GM12878 (cell line): ENCODE data around the gene VSTM4. TPM values are rescaled to one million over a fixed set of nuclear protein-coding genes. Genes with fewer than 3 reads are reported as not detected.

Experiments used
- BACH1 ChIP-seq: fragments of 450-650 bp; IDR thresholded peaks from 2 replicates; pipeline ENCODE4 v1.6.1; 2017; ENCODE audit warnings: mild to moderate bottlenecking, borderline replicate concordance
- CEBPB ChIP-seq, 2 experiments: fragments of 150-350 bp in 1 of 2; IDR thresholded peaks; 2 replicates each; pipeline ENCODE4 v1.6.1; 2012 to 2014; ENCODE audit warnings: low read depth in 2 of 2, low read length in 2 of 2, borderline replicate concordance in 1 of 2, inconsistent platforms in 1 of 2
- FOXM1 ChIP-seq: IDR thresholded peaks from 2 replicates; pipeline ENCODE4 v1.6.1; 2012; ENCODE audit warnings: low read depth, mild to moderate bottlenecking, inconsistent platforms, low read length, moderate library complexity
- HDGF ChIP-seq: fragments of 450-650 bp; IDR thresholded peaks from 2 replicates; pipeline ENCODE4 v1.6.1; 2016; ENCODE audit warnings: antibody characterized with exemption
- SPI1 ChIP-seq: IDR thresholded peaks from 2 replicates; pipeline ENCODE4 v1.6.1; 2011; ENCODE audit warnings: low read depth, mild to moderate bottlenecking, low read length, moderate library complexity, borderline replicate concordance; ENCODE audit not compliant: insufficient read depth
- ZNF384 ChIP-seq: IDR thresholded peaks from 2 replicates; pipeline ENCODE4 v1.6.1; 2012; ENCODE audit warnings: low read depth, mild to moderate bottlenecking, low read length, improper control_type of control experiment, borderline replicate concordance
- polyA plus RNA-seq, 11 experiments: library from polyadenylated mRNA; depleted of rRNA in 4 of 11; unstranded in 6 of 11; stranded (reverse) in 5 of 11; fragments of >200 nt; fragmentation: Nextera tagmentation in 4 of 11; fragmentation: Illumina TruSeq in 1 of 11; extraction: Ambion mirVana in 4 of 11; extraction: Trizol in 1 of 11; gene quantifications; 1 replicate in 1 of 11; 2 replicates in 10 of 11; pipeline versions ENCODE4 v1.2.1 to v1.2.3, GENCODE V29; 2011 to 2016; ENCODE audit warnings: inconsistent platforms in 2 of 11, missing spikeins in 2 of 11, low read depth in 1 of 11
- total RNA-seq, 4 experiments: library from RNA; depleted of rRNA in 3 of 4; stranded (reverse); fragments of >200 nt in 3 of 4; fragmentation: Illumina TruSeq in 1 of 4; extraction: Trizol in 1 of 4; gene quantifications; 2 replicates each; pipeline versions ENCODE4 v1.2.1 to v1.2.3, GENCODE V29; 2013 to 2021
- TF ChIP-seq, protein P1 (sequence below): fragments of 450-650 bp; formaldehyde crosslinking; IDR thresholded peaks from 2 replicates; pipeline ENCODE4 v1.4.0; 2020; ENCODE audit warnings: mild to moderate bottlenecking, moderate library complexity
- TF ChIP-seq, protein P2 (sequence below): fragments of 450-650 bp; IDR thresholded peaks from 2 replicates; pipeline ENCODE4 v1.6.1; 2016; ENCODE audit warnings: mild to moderate bottlenecking, moderate library complexity, borderline replicate concordance

VSTM4 gene
- total and polyA plus RNA-seq, 10 of the 15 experiments (the other 5 are each of a cell fraction or from before 2014, with no cell fraction given) = 0.01 to 0.14 (median 0.02) TPM; not detected in 7

DNA sequence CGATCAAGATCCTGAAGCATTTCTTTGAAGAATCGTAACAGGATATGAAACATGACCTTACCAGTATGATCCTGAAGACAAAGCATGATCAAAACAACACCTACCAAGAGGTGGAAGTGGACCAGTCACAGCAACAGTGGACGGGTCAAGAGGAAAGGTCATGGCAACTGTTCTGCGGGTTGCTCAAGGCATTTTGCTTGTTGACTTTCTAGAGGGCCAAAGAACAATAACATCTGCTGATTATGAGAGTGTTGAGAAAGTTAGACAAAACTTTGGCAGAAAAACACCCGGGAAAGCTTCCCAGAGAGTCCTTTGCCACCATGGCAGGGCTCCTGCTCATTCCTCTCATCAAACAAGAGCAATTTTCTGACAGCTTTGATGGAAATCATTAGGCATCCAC, 110.1 kb downstream of the VSTM4 start (continued):
- TF ChIP-seq CEBPB (IDR thresholded peaks at IDR 0.05; ENCODE audit: borderline replicate concordance in 1 of 2, low read depth in 2 of 2, low read length in 2 of 2) = no peak
- TF ChIP-seq ZNF384 = no peak
- no peak for TF ChIP-seq HDGF
- TF ChIP-seq, protein P1, sequence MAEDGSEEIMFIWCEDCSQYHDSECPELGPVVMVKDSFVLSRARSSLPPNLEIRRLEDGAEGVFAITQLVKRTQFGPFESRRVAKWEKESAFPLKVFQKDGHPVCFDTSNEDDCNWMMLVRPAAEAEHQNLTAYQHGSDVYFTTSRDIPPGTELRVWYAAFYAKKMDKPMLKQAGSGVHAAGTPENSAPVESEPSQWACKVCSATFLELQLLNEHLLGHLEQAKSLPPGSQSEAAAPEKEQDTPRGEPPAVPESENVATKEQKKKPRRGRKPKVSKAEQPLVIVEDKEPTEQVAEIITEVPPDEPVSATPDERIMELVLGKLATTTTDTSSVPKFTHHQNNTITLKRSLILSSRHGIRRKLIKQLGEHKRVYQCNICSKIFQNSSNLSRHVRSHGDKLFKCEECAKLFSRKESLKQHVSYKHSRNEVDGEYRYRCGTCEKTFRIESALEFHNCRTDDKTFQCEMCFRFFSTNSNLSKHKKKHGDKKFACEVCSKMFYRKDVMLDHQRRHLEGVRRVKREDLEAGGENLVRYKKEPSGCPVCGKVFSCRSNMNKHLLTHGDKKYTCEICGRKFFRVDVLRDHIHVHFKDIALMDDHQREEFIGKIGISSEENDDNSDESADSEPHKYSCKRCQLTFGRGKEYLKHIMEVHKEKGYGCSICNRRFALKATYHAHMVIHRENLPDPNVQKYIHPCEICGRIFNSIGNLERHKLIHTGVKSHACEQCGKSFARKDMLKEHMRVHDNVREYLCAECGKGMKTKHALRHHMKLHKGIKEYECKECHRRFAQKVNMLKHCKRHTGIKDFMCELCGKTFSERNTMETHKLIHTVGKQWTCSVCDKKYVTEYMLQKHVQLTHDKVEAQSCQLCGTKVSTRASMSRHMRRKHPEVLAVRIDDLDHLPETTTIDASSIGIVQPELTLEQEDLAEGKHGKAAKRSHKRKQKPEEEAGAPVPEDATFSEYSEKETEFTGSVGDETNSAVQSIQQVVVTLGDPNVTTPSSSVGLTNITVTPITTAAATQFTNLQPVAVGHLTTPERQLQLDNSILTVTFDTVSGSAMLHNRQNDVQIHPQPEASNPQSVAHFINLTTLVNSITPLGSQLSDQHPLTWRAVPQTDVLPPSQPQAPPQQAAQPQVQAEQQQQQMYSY (CRISPR knock-in tag) = no peak
- TF ChIP-seq, protein P2, sequence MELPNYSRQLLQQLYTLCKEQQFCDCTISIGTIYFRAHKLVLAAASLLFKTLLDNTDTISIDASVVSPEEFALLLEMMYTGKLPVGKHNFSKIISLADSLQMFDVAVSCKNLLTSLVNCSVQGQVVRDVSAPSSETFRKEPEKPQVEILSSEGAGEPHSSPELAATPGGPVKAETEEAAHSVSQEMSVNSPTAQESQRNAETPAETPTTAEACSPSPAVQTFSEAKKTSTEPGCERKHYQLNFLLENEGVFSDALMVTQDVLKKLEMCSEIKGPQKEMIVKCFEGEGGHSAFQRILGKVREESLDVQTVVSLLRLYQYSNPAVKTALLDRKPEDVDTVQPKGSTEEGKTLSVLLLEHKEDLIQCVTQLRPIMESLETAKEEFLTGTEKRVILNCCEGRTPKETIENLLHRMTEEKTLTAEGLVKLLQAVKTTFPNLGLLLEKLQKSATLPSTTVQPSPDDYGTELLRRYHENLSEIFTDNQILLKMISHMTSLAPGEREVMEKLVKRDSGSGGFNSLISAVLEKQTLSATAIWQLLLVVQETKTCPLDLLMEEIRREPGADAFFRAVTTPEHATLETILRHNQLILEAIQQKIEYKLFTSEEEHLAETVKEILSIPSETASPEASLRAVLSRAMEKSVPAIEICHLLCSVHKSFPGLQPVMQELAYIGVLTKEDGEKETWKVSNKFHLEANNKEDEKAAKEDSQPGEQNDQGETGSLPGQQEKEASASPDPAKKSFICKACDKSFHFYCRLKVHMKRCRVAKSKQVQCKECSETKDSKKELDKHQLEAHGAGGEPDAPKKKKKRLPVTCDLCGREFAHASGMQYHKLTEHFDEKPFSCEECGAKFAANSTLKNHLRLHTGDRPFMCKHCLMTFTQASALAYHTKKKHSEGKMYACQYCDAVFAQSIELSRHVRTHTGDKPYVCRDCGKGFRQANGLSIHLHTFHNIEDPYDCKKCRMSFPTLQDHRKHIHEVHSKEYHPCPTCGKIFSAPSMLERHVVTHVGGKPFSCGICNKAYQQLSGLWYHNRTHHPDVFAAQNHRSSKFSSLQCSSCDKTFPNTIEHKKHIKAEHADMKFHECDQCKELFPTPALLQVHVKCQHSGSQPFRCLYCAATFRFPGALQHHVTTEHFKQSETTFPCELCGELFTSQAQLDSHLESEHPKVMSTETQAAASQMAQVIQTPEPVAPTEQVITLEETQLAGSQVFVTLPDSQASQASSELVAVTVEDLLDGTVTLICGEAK = no peak
- no peak for TF ChIP-seq FOXM1
- no peak for TF ChIP-seq SPI1
- no peak for TF ChIP-seq BACH1
